K562 (cell line): ENCODE results near the gene MAP3K14. TPM values are rescaled to one million over a fixed set of nuclear protein-coding genes. Genes with fewer than 3 reads are reported as not detected.

Experiments used
- BCOR ChIP-seq: fragments of 450-650 bp; IDR thresholded peaks from 2 replicates; pipeline ENCODE4 v1.6.1; 2016
- E2F8 ChIP-seq: fragments of 450-650 bp; IDR thresholded peaks from 2 replicates; pipeline ENCODE4 v1.7.1; 2018; ENCODE audit warnings: mild to moderate bottlenecking, low read depth; ENCODE audit not compliant: partially characterized antibody
- GTF2F1 ChIP-seq: IDR thresholded peaks from 2 replicates; pipeline ENCODE4 v1.6.1; 2011; ENCODE audit warnings: low read depth, low read length, improper control_type of control experiment
- HMGN3 ChIP-seq: IDR thresholded peaks from 2 replicates; pipeline ENCODE4 v1.6.1; 2011; ENCODE audit warnings: borderline replicate concordance, low read depth, mild to moderate bottlenecking, mixed read lengths, low read length; ENCODE audit not compliant: insufficient read length; ENCODE audit errors: extremely low read depth
- JUND ChIP-seq, 2 experiments: IDR thresholded peaks; 2 replicates in 1 of 2; 3 replicates in 1 of 2; pipeline ENCODE4 v1.6.1; 2011; ENCODE audit warnings: borderline replicate concordance in 2 of 2, low read depth in 2 of 2, low read length in 2 of 2, improper control_type of control experiment in 1 of 2, missing biosample characterization in 1 of 2, missing genetic modification characterization in 1 of 2, missing genetic modification reagents in 1 of 2
- MAFK ChIP-seq: IDR thresholded peaks from 2 replicates; pipeline ENCODE4 v1.6.1; 2011; ENCODE audit warnings: low read length, improper control_type of control experiment
- NR4A1 ChIP-seq, 2 experiments: fragments of 250-450 bp in 1 of 2; fragments of 450-650 bp in 1 of 2; sonication (Bioruptor Pico) in 1 of 2; IDR thresholded peaks; 2 replicates each; pipeline versions ENCODE4 v1.4.0 to v1.6.1; 2016 to 2020; ENCODE audit warnings: mild to moderate bottlenecking in 2 of 2, missing compliant biosample characterization in 1 of 2, missing genetic modification characterization in 1 of 2, moderate library complexity in 1 of 2
- RNF2 ChIP-seq: sonication (generic); IDR thresholded peaks from 2 replicates; pipeline ENCODE4 v1.6.1; 2016
- SREBF1 ChIP-seq: fragments of 150-350 bp; IDR thresholded peaks from 2 replicates; pipeline ENCODE4 v1.6.1; 2014; ENCODE audit warnings: antibody characterized with exemption, low read depth, low read length, borderline replicate concordance
- SRSF9 ChIP-seq: fragments of 200-400 bp; formaldehyde crosslinking; IDR thresholded peaks from 2 replicates; pipeline ENCODE4 v1.6.1; 2017; ENCODE audit warnings: low read depth, low read length, borderline replicate concordance
- SUPT5H ChIP-seq: fragments of 450-650 bp; IDR thresholded peaks from 2 replicates; pipeline ENCODE4 v1.6.1; 2016
- ZNF165 ChIP-seq: fragments of 250-450 bp; sonication (Bioruptor Pico); IDR thresholded peaks from 2 replicates; pipeline ENCODE4 v1.4.0; 2020; ENCODE audit warnings: borderline replicate concordance
- ZNF277 ChIP-seq: fragments of 250-450 bp; sonication (Bioruptor Pico); IDR thresholded peaks from 2 replicates; pipeline ENCODE4 v1.8.0; 2022; ENCODE audit warnings: inconsistent platforms, mild to moderate bottlenecking, moderate library complexity, borderline replicate concordance
- ZNF3 ChIP-seq: fragments of 250-450 bp; sonication (Bioruptor Pico); IDR thresholded peaks from 2 replicates; pipeline ENCODE4 v1.5.0; 2021; ENCODE audit warnings: mild to moderate bottlenecking, moderate library complexity
- polyA plus RNA-seq, 8 experiments: library from polyadenylated mRNA; depleted of rRNA in 4 of 8; stranded (reverse) in 5 of 8; unstranded in 3 of 8; fragments of >200 nt; fragmentation: Nextera tagmentation in 2 of 8; fragmentation: Illumina TruSeq in 1 of 8; extraction: Ambion mirVana in 2 of 8; extraction: Trizol in 1 of 8; gene quantifications; 2 replicates each; pipeline versions ENCODE4 v1.2.1 to v1.2.3, GENCODE V29; 2011 to 2014; ENCODE audit warnings: inconsistent platforms in 1 of 8, missing spikeins in 1 of 8
- total RNA-seq, 7 experiments: library from RNA; depleted of rRNA in 6 of 7; stranded (reverse); fragments of >200 nt in 6 of 7; fragmentation: Illumina TruSeq in 2 of 7; extraction: Trizol in 2 of 7; gene quantifications; 2 replicates each; pipeline versions ENCODE4 v1.2.1 to v1.2.3, GENCODE V29; 2011 to 2021; ENCODE audit warnings: low replicate concordance in 1 of 7
- TF ChIP-seq, protein P1 (sequence below): fragments of 450-650 bp; formaldehyde crosslinking; IDR thresholded peaks from 2 replicates; pipeline ENCODE4 v1.4.0; 2020; ENCODE audit warnings: mild to moderate bottlenecking, moderate library complexity
- TF ChIP-seq, protein P2 (sequence below): sonication (generic); formaldehyde crosslinking; IDR thresholded peaks from 2 replicates; pipeline ENCODE4 v1.8.1; 2022; ENCODE audit warnings: missing genetic modification reagents
- TF ChIP-seq, protein P3 (sequence below), 3 experiments: IDR thresholded peaks in 2 of 3; conservative IDR thresholded peaks in 1 of 3; 2 replicates each; pipeline ENCODE4 v1.5.1; 2011 to 2012; ENCODE audit warnings: low read length in 3 of 3, mild to moderate bottlenecking in 3 of 3, control low read depth in 2 of 3, improper control_type of control experiment in 1 of 3, inconsistent platforms in 1 of 3, low read depth in 1 of 3, mixed read lengths in 1 of 3, moderate library complexity in 1 of 3; ENCODE audit not compliant: insufficient read depth in 2 of 3

The MAP3K14 gene
- total and polyA plus RNA-seq, 9 of the 15 experiments (the other 6 are each of a cell fraction or from before 2014, with no cell fraction given), result 0.45 to 8.7 (median 3.2) TPM

DNA sequence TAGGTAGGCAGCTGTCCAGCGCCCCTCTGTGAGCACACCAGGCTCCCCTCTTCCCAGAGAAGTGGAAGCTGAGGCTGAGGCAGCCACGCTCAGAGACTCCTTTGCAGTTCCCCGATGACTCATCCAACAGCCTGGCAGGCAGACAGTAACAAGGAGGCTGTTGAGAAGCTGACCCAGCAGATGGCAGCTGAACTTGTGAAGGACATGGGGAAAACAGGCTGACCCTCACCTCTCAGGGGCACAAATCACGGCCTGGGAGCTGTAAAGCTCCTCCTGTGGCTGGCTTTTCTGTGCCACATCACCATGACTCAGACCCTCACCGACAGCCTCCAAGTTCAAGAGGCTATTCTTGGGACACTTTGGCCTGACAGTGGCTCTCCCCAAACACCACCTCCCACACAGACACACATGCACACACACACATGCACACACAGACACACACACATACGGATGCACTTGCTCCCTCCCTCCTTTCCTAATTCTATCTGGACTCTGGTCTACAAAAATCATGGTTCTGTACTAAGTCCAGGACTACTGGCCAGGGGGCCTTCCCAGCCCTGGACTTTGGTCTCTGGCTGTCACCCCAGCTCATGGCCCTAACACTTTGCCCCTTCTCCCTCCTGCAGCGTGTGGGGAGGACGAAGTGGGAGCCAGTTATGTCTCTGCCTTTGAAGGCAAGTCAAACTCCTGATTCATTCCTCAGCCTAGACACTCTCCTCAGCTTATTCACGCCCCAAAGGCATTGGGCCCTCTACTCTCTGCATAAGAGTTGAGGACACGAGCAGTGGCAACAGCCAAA lies 23.2 kb downstream of the MAP3K14 start (continued):
- TF ChIP-seq SRSF9 (no peak), SUPT5H (no peak), ZNF277 (CRISPR knock-in tag) (no peak), JUND (IDR thresholded peaks at IDR 0.05; ENCODE audit: borderline replicate concordance, low read depth, low read length) (peak; percentile 91), JUND (tag; IDR thresholded peaks at IDR 0.05; ENCODE audit: borderline replicate concordance, low read depth, low read length) (peak; percentile 87; the same call in 2 of the 3 replicates), BCOR (no peak), ZNF3 (CRISPR knock-in tag) (no peak), MAFK (peak; percentile 63; the same call in 1 of the 2 replicates), GTF2F1 (no peak), SREBF1 (no peak), NR4A1 (CRISPR knock-in tag; IDR thresholded peaks at IDR 0.05) (no peak), NR4A1 (tag; IDR thresholded peaks at IDR 0.05) (no peak), ZNF165 (CRISPR knock-in tag) (no peak), HMGN3 (no peak), RNF2 (no peak), E2F8 (no peak)
- TF ChIP-seq, protein P1, sequence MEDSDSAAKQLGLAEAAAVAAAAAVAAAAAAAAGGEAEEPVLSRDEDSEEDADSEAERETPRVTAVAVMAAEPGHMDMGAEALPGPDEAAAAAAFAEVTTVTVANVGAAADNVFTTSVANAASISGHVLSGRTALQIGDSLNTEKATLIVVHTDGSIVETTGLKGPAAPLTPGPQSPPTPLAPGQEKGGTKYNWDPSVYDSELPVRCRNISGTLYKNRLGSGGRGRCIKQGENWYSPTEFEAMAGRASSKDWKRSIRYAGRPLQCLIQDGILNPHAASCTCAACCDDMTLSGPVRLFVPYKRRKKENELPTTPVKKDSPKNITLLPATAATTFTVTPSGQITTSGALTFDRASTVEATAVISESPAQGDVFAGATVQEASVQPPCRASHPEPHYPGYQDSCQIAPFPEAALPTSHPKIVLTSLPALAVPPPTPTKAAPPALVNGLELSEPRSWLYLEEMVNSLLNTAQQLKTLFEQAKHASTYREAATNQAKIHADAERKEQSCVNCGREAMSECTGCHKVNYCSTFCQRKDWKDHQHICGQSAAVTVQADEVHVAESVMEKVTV (CRISPR knock-in tag), result no peak
- TF ChIP-seq, protein P2, sequence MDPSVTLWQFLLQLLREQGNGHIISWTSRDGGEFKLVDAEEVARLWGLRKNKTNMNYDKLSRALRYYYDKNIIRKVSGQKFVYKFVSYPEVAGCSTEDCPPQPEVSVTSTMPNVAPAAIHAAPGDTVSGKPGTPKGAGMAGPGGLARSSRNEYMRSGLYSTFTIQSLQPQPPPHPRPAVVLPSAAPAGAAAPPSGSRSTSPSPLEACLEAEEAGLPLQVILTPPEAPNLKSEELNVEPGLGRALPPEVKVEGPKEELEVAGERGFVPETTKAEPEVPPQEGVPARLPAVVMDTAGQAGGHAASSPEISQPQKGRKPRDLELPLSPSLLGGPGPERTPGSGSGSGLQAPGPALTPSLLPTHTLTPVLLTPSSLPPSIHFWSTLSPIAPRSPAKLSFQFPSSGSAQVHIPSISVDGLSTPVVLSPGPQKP, result no peak
- TF ChIP-seq, protein P3, sequence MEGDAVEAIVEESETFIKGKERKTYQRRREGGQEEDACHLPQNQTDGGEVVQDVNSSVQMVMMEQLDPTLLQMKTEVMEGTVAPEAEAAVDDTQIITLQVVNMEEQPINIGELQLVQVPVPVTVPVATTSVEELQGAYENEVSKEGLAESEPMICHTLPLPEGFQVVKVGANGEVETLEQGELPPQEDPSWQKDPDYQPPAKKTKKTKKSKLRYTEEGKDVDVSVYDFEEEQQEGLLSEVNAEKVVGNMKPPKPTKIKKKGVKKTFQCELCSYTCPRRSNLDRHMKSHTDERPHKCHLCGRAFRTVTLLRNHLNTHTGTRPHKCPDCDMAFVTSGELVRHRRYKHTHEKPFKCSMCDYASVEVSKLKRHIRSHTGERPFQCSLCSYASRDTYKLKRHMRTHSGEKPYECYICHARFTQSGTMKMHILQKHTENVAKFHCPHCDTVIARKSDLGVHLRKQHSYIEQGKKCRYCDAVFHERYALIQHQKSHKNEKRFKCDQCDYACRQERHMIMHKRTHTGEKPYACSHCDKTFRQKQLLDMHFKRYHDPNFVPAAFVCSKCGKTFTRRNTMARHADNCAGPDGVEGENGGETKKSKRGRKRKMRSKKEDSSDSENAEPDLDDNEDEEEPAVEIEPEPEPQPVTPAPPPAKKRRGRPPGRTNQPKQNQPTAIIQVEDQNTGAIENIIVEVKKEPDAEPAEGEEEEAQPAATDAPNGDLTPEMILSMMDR (IDR thresholded peaks at IDR 0.05 in 2 of 3, conservative IDR thresholded peaks at IDR 0.05 in 1 of 3; ENCODE audit: insufficient read depth in 2 of 3, low read depth in 1 of 3, low read length in 3 of 3), result peak in 1 of 3 experiments; percentile 15; a peak in 1 of 6 replicates
